Right lobe of liver (tissue), 4 donors: ENCODE results near the gene AGRN.

Experiments used
- CTCF ChIP-seq, 4 donors: fragments of 200-600 bp in 3 of 4; fragments of 450-650 bp in 1 of 4; IDR thresholded peaks; one replicate each; pipeline versions ENCODE4 v1.5.1 to v1.8.0; 2016 to 2022; ENCODE audit warnings: antibody characterized with exemption in 4 of 4, mild to moderate bottlenecking in 2 of 4
- POLR2A ChIP-seq: fragments of 450-650 bp; IDR thresholded peaks from one replicate; pipeline ENCODE4 v1.6.1; 2017; ENCODE audit warnings: antibody characterized with exemption, mild to moderate bottlenecking
- donor health status: DM: no; HTN: no; CAD: no.
- donor health status: DM: no; HTN: no; CAD: no.
- donor health status: DM: no; HTN: yes; CAD: no.

- TF ChIP-seq CTCF (IDR thresholded peaks at IDR 0.05) (no peak), POLR2A (no peak)
These were observed 55.4 kb downstream of the AGRN start for GRCh38 chr1:1075148-1075935.
